Measurements from ENCODE around the gene SH3RF1. TPM values are rescaled to one million over a fixed set of nuclear protein-coding genes. Genes with fewer than 3 reads are reported as not detected.

Gene SH3RF1
- total RNA-seq, 4 donors from 2014 or later = 5.9 to 41.2 (median 15.0) TPM

DNA sequence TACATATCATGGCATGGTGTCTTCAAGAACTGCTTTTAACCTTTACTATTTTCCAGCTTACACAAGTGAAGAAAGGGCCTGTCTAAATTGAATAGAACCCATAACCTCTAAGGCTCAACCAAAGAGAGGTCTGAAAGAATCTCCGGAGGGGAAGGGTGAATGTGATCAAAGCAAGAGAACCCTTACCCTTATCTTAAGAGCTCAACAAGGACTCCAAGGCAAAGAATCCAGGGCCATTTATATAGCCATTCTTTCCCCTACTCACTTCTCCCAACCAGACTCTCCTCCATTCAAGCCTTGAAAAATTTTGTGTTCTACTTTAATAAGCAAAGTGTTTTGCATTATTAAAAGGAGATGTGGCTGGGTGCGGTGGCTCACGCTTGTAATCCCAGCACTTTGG is 118.7 kb downstream of the SH3RF1 start:
- H3K4me1 ChIP-seq = no peaks in the 10 kb centered on the region
- no peak for DNase-seq
- no peaks in the 10 kb centered on the region for H3K27me3 ChIP-seq
- TF ChIP-seq, protein P1, sequence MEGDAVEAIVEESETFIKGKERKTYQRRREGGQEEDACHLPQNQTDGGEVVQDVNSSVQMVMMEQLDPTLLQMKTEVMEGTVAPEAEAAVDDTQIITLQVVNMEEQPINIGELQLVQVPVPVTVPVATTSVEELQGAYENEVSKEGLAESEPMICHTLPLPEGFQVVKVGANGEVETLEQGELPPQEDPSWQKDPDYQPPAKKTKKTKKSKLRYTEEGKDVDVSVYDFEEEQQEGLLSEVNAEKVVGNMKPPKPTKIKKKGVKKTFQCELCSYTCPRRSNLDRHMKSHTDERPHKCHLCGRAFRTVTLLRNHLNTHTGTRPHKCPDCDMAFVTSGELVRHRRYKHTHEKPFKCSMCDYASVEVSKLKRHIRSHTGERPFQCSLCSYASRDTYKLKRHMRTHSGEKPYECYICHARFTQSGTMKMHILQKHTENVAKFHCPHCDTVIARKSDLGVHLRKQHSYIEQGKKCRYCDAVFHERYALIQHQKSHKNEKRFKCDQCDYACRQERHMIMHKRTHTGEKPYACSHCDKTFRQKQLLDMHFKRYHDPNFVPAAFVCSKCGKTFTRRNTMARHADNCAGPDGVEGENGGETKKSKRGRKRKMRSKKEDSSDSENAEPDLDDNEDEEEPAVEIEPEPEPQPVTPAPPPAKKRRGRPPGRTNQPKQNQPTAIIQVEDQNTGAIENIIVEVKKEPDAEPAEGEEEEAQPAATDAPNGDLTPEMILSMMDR (IDR thresholded peaks at IDR 0.05) = no peak
- TF ChIP-seq POLR2A (IDR thresholded peaks at IDR 0.05) = no peak
- intact Hi-C loops (cut with DNase I; ENCODE audit: low total_unique reads) = no loop called here
- no peak overlapping the region for H3K27ac ChIP-seq
- no peaks in the 10 kb centered on the region for H3K36me3 ChIP-seq
- no peaks in the 10 kb centered on the region for H3K9me3 ChIP-seq
- no peak overlapping the region for H3K4me3 ChIP-seq

DNA sequence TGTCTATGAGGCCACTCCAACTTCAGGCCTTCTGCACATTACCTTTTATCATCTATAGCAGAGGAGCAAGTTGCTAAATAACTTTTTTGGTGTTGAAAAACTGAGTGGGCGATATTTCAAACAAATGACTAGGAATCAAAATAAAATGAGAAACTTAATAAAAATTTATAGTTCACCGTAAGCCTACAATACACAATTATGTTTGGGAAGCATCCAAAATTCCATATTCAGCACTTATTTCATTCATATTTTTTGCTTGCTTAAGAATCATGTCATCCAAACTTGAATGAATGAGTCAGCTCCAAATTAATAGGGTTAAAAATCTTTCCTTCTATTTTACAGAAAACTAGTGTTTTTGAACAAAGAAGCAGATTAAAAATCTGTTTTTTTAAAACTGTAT is 119.1 kb downstream of the SH3RF1 start:
- Histone ChIP-seq H3K27ac (no peak overlapping the region), H3K36me3 (no peaks in the 10 kb centered on the region), H3K4me1 (no peaks in the 10 kb centered on the region), H3K27me3 (no peaks in the 10 kb centered on the region), H3K4me3 (no peak overlapping the region), H3K9me3 (no peaks in the 10 kb centered on the region)
- intact Hi-C loops (cut with DNase I; ENCODE audit: low total_unique reads) = no loop called here
- TF ChIP-seq, protein P1 (IDR thresholded peaks at IDR 0.05) = no peak
- TF ChIP-seq POLR2A (IDR thresholded peaks at IDR 0.05) = no peak
- DNase-seq = no peak

DNA sequence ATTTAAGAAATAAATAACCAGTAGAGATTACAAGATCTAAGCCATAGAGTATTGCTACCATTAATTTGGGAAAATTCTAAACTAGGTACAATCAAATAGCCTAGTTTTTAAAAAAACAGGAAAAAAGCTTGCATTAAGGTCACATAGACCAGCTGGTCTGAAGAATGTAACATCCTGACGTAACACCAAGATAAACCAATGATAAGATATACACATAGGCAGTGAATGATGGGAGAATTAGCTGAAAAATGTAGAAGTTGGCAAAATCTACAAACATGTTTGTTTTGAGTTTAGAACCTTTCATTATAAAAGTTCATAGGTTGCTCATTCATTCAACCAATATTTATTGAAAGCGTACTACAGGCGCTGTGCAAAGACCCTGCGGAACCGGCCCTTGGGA is 120.0 kb downstream of the SH3RF1 start:
- no peak for DNase-seq
- H3K4me3 ChIP-seq = no peak overlapping the region
- intact Hi-C loops (cut with DNase I; ENCODE audit: low total_unique reads) = no loop called here
- no peaks in the 10 kb centered on the region for H3K9me3 ChIP-seq
- H3K27ac ChIP-seq = no peak overlapping the region
- no peak for TF ChIP-seq POLR2A (IDR thresholded peaks at IDR 0.05)
- TF ChIP-seq, protein P1 (IDR thresholded peaks at IDR 0.05) = no peak
- no peaks in the 10 kb centered on the region for H3K27me3 ChIP-seq
- H3K4me1 ChIP-seq = no peaks in the 10 kb centered on the region
- no peaks in the 10 kb centered on the region for H3K36me3 ChIP-seq

DNA sequence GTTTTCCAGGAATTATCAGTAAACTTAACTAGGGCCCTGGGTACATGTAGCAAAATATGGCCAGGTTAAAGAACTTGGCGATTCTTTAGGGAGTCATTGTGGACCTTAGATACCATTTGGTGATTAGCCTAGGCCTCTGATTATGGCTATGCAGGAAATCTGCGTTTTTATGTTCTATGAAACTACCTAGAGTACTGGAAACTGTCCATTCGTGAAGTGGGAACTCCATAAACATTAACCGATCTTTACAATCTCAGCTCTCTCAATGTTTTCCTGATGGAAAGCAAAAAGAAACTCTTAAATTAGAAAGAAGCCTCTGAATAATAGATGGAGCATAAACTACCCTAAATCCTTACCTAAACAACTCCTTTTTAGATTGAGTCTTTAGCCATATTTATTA is 121.9 kb downstream of the SH3RF1 start:
- Histone ChIP-seq H3K36me3 (no peaks in the 10 kb centered on the region), H3K27me3 (no peaks in the 10 kb centered on the region), H3K9me3 (no peaks in the 10 kb centered on the region), H3K27ac (no peak overlapping the region), H3K4me1 (no peaks in the 10 kb centered on the region), H3K4me3 (no peak overlapping the region)
- intact Hi-C loops (cut with DNase I; ENCODE audit: low total_unique reads) = no loop called here
- DNase-seq = no peak
- no peak for TF ChIP-seq POLR2A (IDR thresholded peaks at IDR 0.05)
- TF ChIP-seq, protein P1 (IDR thresholded peaks at IDR 0.05) = no peak

DNA sequence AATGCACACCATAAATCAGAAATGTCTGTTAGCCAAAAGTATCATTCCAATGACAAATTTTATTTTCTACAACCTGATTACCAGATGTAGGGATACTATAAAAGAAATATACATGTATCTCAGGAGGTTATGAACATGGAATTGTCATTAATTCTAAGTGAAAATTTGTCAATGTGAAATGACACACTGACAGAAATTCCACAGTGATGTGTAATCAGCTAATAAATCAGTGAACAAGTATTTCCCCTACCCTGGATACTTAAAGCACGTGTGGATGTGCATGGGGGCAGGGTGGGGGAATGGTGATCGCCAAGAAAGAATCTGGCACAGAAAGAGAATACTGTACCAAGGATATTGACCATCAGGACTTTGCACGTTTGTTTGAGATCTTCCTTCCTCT is 123.6 kb downstream of the SH3RF1 start:
- no peak for DNase-seq
- H3K27me3 ChIP-seq = no peaks in the 10 kb centered on the region
- H3K36me3 ChIP-seq = no peaks in the 10 kb centered on the region
- no peak overlapping the region for H3K4me3 ChIP-seq
- no peaks in the 10 kb centered on the region for H3K9me3 ChIP-seq
- no peak for TF ChIP-seq POLR2A (IDR thresholded peaks at IDR 0.05)
- TF ChIP-seq, protein P1 (IDR thresholded peaks at IDR 0.05) = no peak
- intact Hi-C loops (cut with DNase I; ENCODE audit: low total_unique reads) = no loop called here
- H3K4me1 ChIP-seq = no peaks in the 10 kb centered on the region
- no peak overlapping the region for H3K27ac ChIP-seq

Measured in uterus (tissue), 4 donors.